ENCODE data around the gene LRRC72.
A peak's percentile ranks its signal among the peaks of the same experiment; 100 is the strongest.
"Not testable (repeated sequence)": the region's sequence is repeated elsewhere in the genome, so short reads cannot be mapped to it uniquely, and the experiment has no call there.

LRRC72 gene

DNA sequence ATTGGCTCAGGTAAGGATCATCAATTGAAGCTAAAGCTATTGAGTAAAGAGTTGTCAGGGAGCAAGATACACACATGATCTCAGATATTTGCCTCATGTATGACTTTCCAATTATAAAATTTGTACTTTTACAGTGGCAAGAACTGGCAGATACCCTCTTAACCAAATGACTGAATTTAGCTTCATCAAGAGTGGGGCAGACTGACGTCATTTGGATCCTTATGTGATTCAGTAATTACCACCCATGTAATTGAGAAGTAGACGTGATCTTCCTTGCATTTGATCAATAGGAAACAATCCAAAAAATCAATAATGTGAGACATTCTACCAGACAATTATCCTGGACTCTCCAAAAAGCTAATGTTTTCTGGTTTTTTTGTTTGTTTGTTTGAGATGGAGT, 8.9 kb downstream of the LRRC72 start:
- Histone ChIP-seq H3K4me3 (ENCODE audit: severe bottlenecking) (no peak overlapping the region), H3K36me3 (ENCODE audit: low read depth) (no peaks in the 10 kb centered on the region), H3K27ac (ENCODE audit: poor library complexity, severe bottlenecking) (no peak overlapping the region), H3K4me1 (ENCODE audit: insufficient read depth, poor library complexity, severe bottlenecking) (no peaks in the 10 kb centered on the region), H3K9me3 (ENCODE audit: severe bottlenecking) (no peaks in the 10 kb centered on the region), H3K27me3 (ENCODE audit: insufficient read depth, poor library complexity, severe bottlenecking) (no peaks in the 10 kb centered on the region)
- DNase-seq (ENCODE audit: low spot score), result no peak
- no peak for ATAC-seq (ENCODE audit: low read depth)
- TF ChIP-seq, protein P1, sequence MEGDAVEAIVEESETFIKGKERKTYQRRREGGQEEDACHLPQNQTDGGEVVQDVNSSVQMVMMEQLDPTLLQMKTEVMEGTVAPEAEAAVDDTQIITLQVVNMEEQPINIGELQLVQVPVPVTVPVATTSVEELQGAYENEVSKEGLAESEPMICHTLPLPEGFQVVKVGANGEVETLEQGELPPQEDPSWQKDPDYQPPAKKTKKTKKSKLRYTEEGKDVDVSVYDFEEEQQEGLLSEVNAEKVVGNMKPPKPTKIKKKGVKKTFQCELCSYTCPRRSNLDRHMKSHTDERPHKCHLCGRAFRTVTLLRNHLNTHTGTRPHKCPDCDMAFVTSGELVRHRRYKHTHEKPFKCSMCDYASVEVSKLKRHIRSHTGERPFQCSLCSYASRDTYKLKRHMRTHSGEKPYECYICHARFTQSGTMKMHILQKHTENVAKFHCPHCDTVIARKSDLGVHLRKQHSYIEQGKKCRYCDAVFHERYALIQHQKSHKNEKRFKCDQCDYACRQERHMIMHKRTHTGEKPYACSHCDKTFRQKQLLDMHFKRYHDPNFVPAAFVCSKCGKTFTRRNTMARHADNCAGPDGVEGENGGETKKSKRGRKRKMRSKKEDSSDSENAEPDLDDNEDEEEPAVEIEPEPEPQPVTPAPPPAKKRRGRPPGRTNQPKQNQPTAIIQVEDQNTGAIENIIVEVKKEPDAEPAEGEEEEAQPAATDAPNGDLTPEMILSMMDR (IDR thresholded peaks at IDR 0.05; ENCODE audit: poor library complexity, severe bottlenecking), result no peak

DNA sequence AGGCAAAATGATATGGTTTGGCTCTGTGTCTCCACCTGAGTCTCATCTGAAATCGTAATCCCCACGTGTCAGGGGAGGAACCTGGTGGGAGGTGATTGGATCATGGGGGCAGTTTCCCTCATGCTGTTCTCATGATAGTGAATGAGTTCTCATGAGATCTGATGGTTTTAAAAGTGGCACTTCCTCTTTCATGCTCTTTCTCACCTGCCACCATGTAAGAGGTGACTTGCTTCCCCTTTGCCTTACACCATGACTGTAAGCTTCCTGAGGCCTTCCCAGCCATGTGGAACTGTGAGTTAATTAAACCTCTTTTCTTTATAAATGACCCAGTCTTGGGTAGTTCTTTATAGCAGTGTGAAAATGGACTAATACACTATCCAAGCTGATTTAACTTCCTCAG, 13.9 kb downstream of the LRRC72 start:
- not testable (repeated sequence) for ATAC-seq (ENCODE audit: low read depth); H3K4me1 ChIP-seq (ENCODE audit: insufficient read depth, poor library complexity, severe bottlenecking); H3K9me3 ChIP-seq (ENCODE audit: severe bottlenecking); H3K27me3 ChIP-seq (ENCODE audit: insufficient read depth, poor library complexity, severe bottlenecking); H3K36me3 ChIP-seq (ENCODE audit: low read depth); H3K4me3 ChIP-seq (ENCODE audit: severe bottlenecking); H3K27ac ChIP-seq (ENCODE audit: poor library complexity, severe bottlenecking); DNase-seq (ENCODE audit: low spot score)

DNA sequence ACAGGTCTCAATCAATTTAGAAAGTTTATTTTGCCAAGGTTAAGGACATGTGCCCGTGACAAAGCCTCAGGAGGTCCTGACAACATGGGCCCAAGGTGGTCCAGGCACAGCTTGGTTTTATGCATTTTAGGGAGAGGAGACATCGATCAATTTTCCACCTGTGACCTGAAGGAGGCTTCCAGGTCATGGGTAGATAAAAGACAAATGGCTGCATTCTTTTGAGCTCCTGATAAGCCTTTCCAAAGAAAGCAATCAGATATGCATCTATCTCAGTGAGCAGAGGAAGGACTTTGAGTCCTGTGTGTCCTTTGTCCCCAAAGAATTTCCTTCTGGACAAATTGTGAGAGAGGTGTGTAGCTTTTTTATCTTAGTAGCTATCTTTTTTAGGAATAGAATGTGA, 15.8 kb downstream of the LRRC72 start:
- no peaks in the 10 kb centered on the region for H3K9me3 ChIP-seq (ENCODE audit: severe bottlenecking)
- H3K4me3 ChIP-seq (ENCODE audit: severe bottlenecking), result no peak overlapping the region
- no peaks in the 10 kb centered on the region for H3K36me3 ChIP-seq (ENCODE audit: low read depth)
- H3K27ac ChIP-seq (ENCODE audit: poor library complexity, severe bottlenecking), result no peak overlapping the region
- ATAC-seq (ENCODE audit: low read depth) (no peak), DNase-seq (ENCODE audit: low spot score) (no peak)
- no peaks in the 10 kb centered on the region for H3K4me1 ChIP-seq (ENCODE audit: insufficient read depth, poor library complexity, severe bottlenecking)
- TF ChIP-seq, protein P1 (IDR thresholded peaks at IDR 0.05; ENCODE audit: poor library complexity, severe bottlenecking), result no peak
- no peaks in the 10 kb centered on the region for H3K27me3 ChIP-seq (ENCODE audit: insufficient read depth, poor library complexity, severe bottlenecking)

- peak; percentile 49; the same call in 1 of the 3 replicates for ATAC-seq (ENCODE audit: low read depth)
- Histone ChIP-seq H3K27ac (ENCODE audit: poor library complexity, severe bottlenecking) (no peak overlapping the region), H3K4me3 (ENCODE audit: severe bottlenecking) (no peak overlapping the region), H3K4me1 (ENCODE audit: insufficient read depth, poor library complexity, severe bottlenecking) (no peaks in the 10 kb centered on the region), H3K36me3 (ENCODE audit: low read depth) (no peaks in the 10 kb centered on the region), H3K9me3 (ENCODE audit: severe bottlenecking) (no peaks in the 10 kb centered on the region), H3K27me3 (ENCODE audit: insufficient read depth, poor library complexity, severe bottlenecking) (no peaks in the 10 kb centered on the region)
- TF ChIP-seq, protein P1 (IDR thresholded peaks at IDR 0.05; ENCODE audit: poor library complexity, severe bottlenecking), result no peak
- no peak for DNase-seq (ENCODE audit: low spot score)
Observed at GRCh38 chr7:16543456-16543855, 16.8 kb downstream of the LRRC72 start.

GRCh38 chr7:16546921-16547505, 20.4 kb downstream of the LRRC72 start:
- TF ChIP-seq, protein P1 (IDR thresholded peaks at IDR 0.05; ENCODE audit: poor library complexity, severe bottlenecking), result no peak
- H3K27me3 ChIP-seq (ENCODE audit: insufficient read depth, poor library complexity, severe bottlenecking), result no peaks in the 10 kb centered on the region

More at GRCh38 chr7:16546921-16547505, 20.4 kb downstream of the LRRC72 start:
- ATAC-seq (ENCODE audit: low read depth), result no peak
- Histone ChIP-seq H3K9me3 (ENCODE audit: severe bottlenecking) (no peaks in the 10 kb centered on the region), H3K27ac (ENCODE audit: poor library complexity, severe bottlenecking) (no peak overlapping the region), H3K4me1 (ENCODE audit: insufficient read depth, poor library complexity, severe bottlenecking) (no peaks in the 10 kb centered on the region), H3K4me3 (ENCODE audit: severe bottlenecking) (no peak overlapping the region), H3K36me3 (ENCODE audit: low read depth) (no peaks in the 10 kb centered on the region)
- no peak for DNase-seq (ENCODE audit: low spot score)
